Stimulated activated CD8-positive, alpha-beta memory T cell treated with anti-CD3 and anti-CD28 coated beads, Interleukin-7, amount 100 ng/mL, for 1 hour (primary cell): ENCODE measurements around the gene SNAPC5.

Experiments used
- DNase-seq, 2 donors: peaks; one replicate each; pipeline ENCODE4 v3.0.0-alpha.2; 2020; ENCODE audit warnings: low read depth in 2 of 2

Gene SNAPC5

GRCh38 chr15:66459818-66460615, 37.5 kb downstream of the SNAPC5 start:
- DNase-seq: no peak

- DNase-seq: no peak
Observed at GRCh38 chr15:66456211-66456610, 41.4 kb downstream of the SNAPC5 start.

DNA sequence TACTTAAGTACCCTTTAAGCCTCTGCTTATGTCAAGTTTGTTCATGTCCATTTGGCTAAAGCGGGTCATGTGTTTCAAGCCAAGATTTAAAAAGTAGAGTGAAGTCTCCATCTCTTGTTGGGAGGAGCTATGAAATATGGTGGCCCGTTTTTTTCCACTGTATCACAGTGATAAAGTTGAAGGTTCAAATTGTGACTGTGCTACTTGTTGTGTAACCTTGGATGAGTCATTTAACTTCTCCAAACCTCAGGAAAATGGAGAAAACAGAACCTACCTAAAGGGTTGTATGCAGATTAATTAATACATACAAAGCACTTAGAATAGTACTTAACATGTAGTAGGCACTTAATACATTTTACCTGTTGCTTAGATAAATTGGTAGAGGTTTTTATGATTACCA, 43.4 kb downstream of the SNAPC5 start:
- no peak for DNase-seq

- no peak for DNase-seq
Observed at GRCh38 chr15:66452971-66453580, 44.5 kb downstream of the SNAPC5 start.

GRCh38 chr15:66452420-66452819, 45.1 kb downstream of the SNAPC5 start:
- no peak for DNase-seq
